DMS 273 treated with DMSO at 0.1 percent for 48 hours (cell line): ENCODE results near the gene ZNF316.

Source experiments
- DNase-seq: peaks from one replicate; lab custom pipeline; 2025; lab: John Stamatoyannopoulos, UW

The ZNF316 gene

GRCh38 chr7:6636741-6637543 lies at the start of gene ZNF316:
TSS of gene ZNF316 (plus strand) at chr7:6637318. CDS start at chr7:6642410, 5,092 bp downstream.
- no peak for DNase-seq

DNA sequence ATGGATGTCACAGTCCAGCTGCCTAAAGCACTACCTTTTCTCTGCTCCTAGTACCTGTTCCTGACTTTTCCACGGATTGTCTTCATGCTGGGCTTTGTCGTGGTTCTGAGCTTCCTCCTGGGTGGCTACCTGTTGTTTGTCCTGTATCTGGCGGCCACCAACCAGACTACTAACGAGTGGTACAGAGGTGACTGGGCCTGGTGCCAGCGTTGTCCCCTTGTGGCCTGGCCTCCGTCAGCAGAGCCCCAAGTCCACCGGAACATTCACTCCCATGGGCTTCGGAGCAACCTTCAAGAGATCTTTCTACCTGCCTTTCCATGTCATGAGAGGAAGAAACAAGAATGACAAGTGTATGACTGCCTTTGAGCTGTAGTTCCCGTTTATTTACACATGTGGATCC lies 48.6 kb upstream of the ZNF316 start:
- no peak for DNase-seq

DNA sequence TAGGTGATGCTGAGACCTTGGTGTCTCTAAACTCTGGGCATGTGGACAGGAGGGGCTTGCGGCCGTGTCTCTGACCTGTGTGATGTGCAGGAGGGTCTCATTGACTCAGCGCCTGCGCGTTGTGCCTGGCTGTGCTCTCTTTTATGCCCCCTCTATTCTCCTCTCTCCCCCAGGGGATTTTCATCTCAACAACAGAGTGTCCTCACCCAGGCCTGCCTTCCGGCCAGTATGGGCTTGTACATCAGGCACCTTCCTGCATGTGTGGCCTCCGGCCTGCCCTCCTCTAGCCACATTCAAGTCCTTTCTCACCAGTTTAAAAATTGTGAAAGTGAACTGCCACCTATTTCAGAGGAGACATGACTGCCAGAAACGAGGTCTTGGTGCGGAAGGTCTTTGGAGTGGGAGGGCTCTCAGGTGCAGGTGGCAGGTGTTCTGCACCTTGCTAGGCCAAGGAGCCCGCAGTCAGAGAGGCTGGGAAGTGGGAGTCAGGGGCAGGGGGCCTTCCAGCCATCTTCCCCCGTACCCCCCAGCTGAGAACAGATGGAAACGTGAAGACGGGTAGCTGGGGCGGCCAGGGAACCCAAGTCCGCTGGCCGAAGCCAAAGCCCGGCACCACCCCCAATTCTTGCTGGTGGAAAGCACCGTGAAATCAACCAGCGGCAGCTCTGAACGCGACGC lies 47.8 kb upstream of the ZNF316 start:
- no peak for DNase-seq

- DNase-seq: no peak
Measured at GRCh38 chr7:6589829-6590644, 47.1 kb upstream of the ZNF316 start, which contains the start of gene INTS15. TSS of gene INTS15 (plus strand) at chr7:6590021. CDS start at chr7:6590284, 263 bp downstream.

- no peak for DNase-seq
Measured at GRCh38 chr7:6590645-6591110, 46.4 kb upstream of the ZNF316 start.

DNA sequence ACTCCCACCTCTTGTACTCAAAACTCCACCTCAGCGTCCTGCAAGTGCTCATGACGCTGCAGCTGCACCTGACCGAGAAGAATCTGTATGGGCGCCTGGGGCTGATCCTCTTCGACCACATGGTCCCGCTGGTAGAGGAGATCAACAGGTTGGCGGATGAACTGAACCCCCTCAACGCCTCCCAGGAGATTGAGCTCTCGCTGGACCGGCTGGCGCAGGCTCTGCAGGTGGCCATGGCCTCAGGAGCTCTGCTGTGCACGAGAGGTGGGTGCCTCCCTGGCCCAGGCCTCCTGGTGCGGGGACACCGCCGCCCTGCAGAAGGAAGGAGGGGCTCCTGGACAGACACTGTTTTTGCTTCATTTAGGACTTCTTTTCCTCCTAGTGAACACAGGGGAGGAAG lies 37.0 kb upstream of the ZNF316 start:
- no peak for DNase-seq

GRCh38 chr7:6604458-6604857 lies 32.7 kb upstream of the ZNF316 start:
- DNase-seq: no peak

DNA sequence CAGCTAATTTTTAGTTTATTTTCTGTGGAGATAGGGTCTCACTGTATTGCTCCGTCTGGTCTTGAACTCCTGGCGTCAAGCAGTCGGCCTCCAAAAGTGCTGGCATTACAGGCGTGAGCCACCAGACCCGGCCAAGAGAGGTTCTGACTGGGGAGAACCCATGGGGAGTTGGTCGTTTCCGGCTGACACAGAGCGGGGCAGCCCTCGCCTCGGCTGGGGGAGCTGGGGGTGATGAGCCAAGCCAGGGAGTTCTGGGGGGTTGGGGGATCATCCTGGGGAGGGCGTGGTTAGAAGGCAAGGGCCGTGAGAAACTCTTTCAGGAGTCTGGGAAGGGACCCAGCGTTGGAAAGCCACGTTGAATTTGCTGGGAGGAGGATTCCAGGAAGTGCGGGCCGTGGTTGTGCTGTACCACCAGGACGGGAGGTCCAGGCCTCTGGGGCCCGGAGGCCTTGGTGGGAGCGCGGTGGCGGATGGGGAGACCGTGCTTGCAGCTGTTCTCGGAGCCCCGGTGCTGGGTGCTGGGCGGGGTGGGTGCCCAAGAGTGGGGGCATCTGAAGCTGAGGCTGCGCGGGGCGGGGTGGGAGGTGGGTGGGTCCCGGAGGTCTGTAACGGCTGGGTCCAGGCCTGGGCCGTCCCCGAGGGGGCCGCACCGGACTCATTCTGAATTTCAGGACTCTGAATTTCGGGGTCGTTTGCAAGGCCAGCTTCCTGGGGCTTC lies 30.1 kb upstream of the ZNF316 start:
- no peak for DNase-seq

GRCh38 chr7:6607651-6608051 lies 29.5 kb upstream of the ZNF316 start:
- DNase-seq: no peak

- no peak for DNase-seq
Measured at GRCh38 chr7:6608081-6608480, 29.0 kb upstream of the ZNF316 start.

DNA sequence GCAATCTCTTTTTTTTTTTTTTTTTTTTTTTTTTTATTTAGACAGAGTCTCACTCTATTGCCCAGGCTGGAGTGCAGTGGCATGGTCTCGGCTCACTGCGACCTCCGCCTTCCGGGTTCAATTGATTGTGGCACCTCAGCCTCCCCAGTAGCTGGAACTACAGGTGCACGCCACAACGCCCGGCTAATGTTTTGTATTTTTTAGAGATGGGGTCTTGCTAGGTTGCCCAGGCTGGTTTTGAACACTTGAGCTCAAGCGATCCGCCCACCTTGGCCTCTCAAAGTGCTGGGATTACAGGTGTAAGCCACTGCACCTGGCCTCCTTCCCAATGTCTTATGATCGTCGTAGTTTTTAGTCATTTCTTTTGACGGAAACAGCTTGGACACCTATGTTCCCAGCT lies 28.3 kb upstream of the ZNF316 start:
- no peak for DNase-seq

DNA sequence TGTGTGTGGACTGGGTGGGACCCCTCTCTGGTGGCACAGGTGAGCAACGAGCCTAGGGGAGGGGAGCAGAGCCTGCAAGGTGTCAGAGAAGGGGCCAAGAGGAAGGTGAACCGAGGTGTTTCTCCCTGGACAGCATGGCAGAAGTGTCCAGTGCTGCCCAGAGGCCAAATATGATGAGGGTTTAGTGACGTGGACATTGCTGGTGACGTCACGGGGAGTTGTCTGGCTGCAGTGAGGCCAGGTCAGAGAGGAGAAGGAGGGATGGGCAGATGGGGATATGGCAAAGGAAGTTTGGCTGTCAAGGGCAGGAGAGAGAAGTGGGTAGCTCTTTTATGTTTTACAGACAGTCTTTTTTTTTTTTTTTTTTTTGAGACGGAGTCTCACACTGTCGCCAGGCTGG lies 24.3 kb upstream of the ZNF316 start:
- no peak for DNase-seq

- DNase-seq: no peak
Measured at GRCh38 chr7:6613706-6614105, 23.4 kb upstream of the ZNF316 start.

- no peak for DNase-seq
Measured at GRCh38 chr7:6614953-6615722, 22.0 kb upstream of the ZNF316 start, which contains the start of gene ZNF853. TSS of gene ZNF853 (plus strand) at chr7:6615610. CDS start at chr7:6616175, 565 bp downstream.

DNA sequence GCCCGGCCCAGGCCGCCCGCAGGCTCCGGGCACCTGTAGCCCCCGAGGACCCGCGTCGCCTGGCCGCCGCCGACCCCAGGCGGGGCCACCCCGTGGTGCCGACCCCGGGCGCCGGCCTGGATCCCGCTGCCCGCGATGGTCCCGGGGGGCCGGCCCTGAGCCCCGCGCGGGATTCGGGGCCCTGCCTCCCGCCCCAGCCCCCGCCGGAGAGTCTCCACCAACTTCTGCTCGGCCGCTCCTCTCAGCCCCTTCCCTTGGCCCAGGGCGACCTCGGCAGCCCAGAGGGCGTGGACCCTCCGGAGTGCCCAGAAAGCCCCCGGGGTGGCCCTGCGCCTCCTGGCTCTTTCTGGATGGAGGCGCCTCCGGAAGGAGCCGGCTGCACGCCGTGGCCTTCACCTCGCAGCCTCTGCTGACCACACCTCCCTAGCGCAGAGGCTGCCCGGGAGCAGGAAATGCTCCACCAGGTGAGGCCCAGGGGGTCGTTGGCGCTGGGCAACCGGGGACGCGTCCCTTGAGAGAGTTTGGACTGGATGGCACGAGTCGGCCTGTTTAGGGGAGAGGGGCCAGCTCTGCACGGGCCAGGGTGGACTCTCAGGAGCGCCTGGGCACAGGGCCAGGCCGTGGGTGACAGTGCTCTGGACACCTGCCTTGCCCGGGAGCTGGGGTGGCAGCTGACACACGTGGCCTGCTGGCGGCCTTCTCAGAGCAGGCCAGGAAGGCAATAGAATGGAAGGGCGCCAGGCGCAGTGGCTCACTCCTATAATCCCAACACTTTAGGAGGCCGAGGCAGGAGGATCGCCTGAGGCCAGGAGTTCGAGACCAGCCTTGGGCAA lies 21.2 kb upstream of the ZNF316 start:
- DNase-seq: no peak

- DNase-seq: no peak
Measured at GRCh38 chr7:6616854-6617643, 20.1 kb upstream of the ZNF316 start.

DNA sequence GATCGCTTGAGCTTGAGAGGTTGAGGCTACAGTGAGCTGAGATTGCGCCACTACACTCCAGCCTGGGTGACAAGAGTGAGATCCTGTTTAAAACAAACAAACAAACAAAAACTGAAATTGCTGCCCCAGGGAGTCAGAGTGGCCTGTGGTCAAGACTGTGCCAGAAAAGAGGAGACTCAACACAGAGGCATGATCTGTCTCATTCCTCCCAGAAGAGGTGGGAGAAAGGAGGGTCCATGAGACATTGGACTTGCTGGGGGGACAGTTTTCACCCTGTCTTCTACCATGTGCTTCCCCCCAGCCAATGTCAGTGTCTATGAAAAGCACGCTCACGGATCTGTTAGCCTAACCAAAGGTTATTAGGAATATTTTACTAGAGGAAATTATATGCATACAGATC lies 18.5 kb upstream of the ZNF316 start:
- DNase-seq: no peak

GRCh38 chr7:6619961-6620360 lies 17.2 kb upstream of the ZNF316 start:
- no peak for DNase-seq
